Esophagus muscularis mucosa (tissue), 4 donors: Measurements from ENCODE around the gene UBR3.

Source experiments
- EP300 ChIP-seq: sonication (generic); formaldehyde crosslinking; IDR thresholded peaks from one replicate; pipeline ENCODE4 v1.6.1; 2017; ENCODE audit warnings: antibody characterized with exemption
- POLR2A ChIP-seq: fragments of 450-650 bp; IDR thresholded peaks from one replicate; pipeline ENCODE4 v1.6.1; 2017; ENCODE audit warnings: antibody characterized with exemption, moderate library complexity, mild to moderate bottlenecking, low read depth
- POLR2AphosphoS5 ChIP-seq, 2 donors: sonication (generic); formaldehyde crosslinking; IDR thresholded peaks; one replicate each; pipeline ENCODE4 v1.6.1; 2017; ENCODE audit warnings: antibody characterized with exemption in 2 of 2
- TF ChIP-seq, protein P1 (sequence below), 3 experiments: fragments of 200-600 bp in 2 of 3; fragments of 450-650 bp in 1 of 3; sonication (generic) in 2 of 3; IDR thresholded peaks; one replicate each; pipeline ENCODE4 v1.5.1; 2017 to 2019; ENCODE audit warnings: antibody characterized with exemption in 3 of 3, mild to moderate bottlenecking in 2 of 3, moderate library complexity in 1 of 3

DNA sequence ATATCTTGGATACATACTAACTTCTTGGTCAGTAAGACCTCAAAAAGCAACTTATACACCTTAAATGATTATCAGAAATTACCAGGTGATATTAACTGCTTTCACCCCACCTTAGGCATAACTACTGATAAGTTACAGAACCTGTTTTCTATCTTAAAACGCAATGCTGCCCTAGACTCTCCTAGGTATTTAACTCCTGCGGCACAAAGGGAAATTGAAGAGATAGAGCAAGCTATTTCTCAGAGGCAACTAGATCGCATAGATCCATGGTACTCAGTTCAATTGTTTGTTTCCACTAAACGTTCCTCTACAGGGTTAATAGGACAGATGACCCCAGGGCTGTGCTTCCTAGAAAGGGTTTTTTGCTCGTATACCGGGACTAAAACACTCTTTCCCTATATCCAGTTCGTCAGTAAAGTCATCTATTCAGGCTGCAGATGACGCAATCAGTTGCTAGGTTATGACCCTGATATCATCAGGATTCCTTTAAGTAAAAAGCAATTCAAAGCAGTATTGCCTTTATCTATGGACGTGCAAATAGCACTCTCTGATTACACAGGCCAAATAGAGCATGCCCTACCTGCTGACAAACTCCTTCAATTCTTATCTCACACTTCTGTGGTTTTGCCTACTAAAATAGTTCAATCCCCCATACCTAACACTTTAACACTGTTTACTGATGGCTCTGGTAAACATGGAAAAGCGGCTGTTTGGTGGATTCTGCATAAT lies 288.4 kb downstream of the UBR3 start:
- TF ChIP-seq, protein P1, sequence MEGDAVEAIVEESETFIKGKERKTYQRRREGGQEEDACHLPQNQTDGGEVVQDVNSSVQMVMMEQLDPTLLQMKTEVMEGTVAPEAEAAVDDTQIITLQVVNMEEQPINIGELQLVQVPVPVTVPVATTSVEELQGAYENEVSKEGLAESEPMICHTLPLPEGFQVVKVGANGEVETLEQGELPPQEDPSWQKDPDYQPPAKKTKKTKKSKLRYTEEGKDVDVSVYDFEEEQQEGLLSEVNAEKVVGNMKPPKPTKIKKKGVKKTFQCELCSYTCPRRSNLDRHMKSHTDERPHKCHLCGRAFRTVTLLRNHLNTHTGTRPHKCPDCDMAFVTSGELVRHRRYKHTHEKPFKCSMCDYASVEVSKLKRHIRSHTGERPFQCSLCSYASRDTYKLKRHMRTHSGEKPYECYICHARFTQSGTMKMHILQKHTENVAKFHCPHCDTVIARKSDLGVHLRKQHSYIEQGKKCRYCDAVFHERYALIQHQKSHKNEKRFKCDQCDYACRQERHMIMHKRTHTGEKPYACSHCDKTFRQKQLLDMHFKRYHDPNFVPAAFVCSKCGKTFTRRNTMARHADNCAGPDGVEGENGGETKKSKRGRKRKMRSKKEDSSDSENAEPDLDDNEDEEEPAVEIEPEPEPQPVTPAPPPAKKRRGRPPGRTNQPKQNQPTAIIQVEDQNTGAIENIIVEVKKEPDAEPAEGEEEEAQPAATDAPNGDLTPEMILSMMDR (IDR thresholded peaks at IDR 0.05) = no peak
- TF ChIP-seq POLR2A = no peak
- TF ChIP-seq POLR2AphosphoS5 (IDR thresholded peaks at IDR 0.05) = no peak
- TF ChIP-seq EP300 = no peak
